SH-SY5Y (cell line): Measurements from ENCODE around the gene FBXW8.

Experiments
- GATA2 ChIP-seq: IDR thresholded peaks from 2 replicates; pipeline ENCODE4 v1.6.1; 2011; ENCODE audit warnings: mild to moderate bottlenecking, low read depth, low read length
- GATA3 ChIP-seq: IDR thresholded peaks from 2 replicates; pipeline ENCODE4 v1.6.1; 2011; ENCODE audit warnings: low read depth, mild to moderate bottlenecking, low read length, moderate library complexity

DNA sequence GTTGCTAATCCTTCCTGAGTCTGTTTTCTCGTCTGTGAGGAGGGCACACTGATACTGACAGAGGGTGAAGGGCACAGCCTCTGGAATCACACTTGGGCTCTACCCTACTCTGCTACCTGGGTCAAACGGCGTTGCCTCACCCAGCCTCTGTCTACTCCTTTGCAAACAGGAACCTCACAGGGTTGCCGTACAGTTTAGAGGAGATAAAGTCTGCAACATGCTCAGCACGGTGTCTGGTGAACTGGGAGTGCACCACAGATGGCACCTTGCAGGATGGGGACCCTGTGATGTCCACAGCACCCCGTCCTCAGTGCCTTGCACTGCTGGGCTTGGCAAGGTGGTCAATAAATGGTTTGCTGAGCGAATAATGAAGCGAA, 150.2 kb downstream of the FBXW8 start:
- TF ChIP-seq GATA3 (no peak), GATA2 (no peak)
